Measurements from ENCODE around the gene RFX8.
"Not testable (repeated sequence)": the region's sequence is repeated elsewhere in the genome, so short reads cannot be mapped to it uniquely, and the experiment has no call there.

Gene RFX8

DNA sequence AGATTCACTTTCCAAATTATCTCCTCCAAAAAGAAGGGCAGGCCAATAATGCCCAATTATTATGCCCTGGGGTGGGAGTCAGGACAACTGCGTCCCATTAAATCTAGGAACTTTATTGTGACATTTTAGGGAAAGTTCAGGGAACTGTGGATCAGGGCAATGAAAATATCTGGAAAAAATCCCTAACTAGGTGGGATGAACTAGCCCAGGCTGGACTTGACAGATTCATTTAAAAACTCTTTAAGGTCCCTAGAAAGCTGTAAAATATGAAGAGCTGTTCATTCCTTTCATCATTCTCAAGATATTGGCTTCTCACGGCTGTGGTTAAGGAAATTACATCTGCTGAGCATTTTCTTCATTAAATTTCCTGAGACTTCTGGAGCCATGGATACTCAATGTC lies 95.8 kb downstream of the RFX8 start:
- no peak for DNase-seq (ENCODE audit: low spot score)

DNA sequence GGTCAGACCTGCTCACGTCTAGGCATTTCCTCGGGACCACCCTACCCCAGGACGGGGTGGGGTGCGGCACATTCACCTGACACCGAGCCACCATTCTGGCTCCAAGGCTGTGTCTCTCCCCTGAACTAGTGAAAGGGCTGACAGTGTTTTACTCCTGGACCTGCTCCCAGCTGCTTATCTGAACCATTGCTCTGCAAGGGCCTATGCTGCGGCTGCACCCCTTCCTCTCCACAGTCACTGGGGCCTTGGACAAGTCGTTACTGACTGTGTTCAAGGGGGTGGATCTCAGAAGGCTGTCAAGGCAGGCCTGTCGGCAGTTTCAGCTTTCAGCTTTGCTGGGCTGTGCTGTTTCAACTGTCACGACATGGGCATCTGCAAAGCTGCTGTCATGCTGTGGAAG lies 99.3 kb downstream of the RFX8 start:
- no peak for DNase-seq (ENCODE audit: low spot score)

DNA sequence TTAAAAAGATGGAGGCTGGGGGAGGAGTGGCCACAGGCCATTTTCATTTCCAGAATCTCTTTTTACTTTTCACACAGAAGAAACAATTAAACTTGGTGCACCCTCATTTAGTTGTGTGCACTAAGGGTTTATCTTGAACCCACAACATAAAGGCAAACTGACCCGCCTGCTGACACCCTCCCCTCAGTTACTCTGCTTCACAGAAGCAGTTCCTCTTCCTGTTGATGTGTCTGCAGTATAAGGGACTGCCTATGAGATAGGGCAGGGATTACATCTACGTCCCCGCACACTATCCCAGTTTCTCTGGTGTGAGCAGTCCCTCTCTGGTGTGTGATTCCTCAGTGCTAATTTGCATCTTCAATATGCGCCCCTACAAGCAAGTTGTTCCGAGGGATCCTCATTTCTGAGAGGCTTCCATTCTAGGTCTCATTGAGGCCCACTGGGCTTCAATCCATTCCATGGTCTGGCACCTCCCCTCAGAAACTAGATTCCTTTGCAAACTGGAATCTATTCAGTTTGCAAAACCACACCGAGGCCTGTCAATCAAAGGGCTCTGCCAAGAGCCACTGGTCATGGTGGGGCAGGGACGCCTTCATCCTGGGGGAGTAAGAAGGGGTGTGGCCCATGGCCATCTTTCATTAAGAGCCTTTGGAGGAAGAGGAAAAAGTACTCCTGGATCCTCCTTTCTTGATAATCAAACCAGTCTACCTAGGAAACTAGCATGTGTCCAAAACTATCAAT lies 99.9 kb downstream of the RFX8 start:
- no peak for DNase-seq (ENCODE audit: low spot score)

DNA sequence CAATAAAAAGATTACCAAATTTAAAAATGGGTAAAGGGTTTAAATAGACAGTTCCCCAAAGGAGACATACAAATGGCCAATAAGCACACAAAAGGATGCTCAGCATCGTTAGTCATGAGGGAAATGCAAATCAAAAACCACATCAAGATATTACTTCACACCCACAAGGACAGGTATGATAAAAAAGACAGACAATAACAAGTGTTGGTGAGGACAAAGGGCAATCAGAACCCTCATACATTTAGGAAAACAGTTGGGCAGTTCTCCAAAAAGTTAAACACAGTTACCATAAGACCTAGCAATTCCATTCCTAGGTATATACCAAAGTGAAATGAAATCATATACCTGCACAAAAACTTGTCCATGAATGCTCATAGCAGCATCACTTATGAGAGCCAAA lies 102.1 kb downstream of the RFX8 start:
- DNase-seq (ENCODE audit: low spot score): no peak

DNA sequence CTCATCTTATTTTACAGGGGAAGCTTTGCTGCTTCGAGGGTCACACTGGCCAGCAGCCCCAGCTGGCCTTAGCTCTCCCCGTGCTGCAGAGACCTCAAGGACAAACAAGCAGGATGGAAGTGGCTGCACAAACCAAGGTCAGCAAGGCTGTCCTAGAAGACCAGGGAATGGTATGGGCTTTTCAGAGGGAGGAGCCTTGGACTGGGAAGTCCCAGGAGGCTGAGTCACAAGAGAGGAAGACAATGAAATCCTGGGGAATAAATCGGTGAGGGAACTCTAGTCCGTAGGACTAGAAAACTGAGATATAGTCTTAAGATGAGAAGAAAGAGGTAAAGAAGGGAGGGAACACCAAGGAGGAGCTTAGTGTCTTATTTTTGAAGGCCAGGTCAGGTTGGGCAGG lies 103.3 kb downstream of the RFX8 start:
- DNase-seq (ENCODE audit: low spot score): no peak

DNA sequence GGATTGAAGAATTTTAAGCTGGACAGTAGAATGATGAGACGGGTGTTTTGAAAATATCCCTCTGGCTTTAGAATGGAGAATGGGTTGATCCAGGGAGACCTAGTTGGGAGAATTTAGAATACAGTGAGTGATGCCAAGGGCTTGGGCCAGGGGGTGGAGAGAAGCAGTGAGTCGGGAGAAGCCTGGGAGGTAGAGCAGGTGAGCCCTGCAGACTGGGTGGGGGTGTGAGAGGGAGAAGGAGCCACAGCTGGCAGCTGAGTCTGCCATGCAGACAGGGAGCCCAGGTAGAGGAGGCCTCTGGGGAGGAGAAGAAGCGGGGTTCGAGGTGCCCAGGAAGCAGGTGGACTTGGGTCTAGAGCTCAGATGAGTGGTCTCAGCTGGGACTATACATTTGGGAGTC lies 105.8 kb downstream of the RFX8 start:
- DNase-seq (ENCODE audit: low spot score): no peak

DNA sequence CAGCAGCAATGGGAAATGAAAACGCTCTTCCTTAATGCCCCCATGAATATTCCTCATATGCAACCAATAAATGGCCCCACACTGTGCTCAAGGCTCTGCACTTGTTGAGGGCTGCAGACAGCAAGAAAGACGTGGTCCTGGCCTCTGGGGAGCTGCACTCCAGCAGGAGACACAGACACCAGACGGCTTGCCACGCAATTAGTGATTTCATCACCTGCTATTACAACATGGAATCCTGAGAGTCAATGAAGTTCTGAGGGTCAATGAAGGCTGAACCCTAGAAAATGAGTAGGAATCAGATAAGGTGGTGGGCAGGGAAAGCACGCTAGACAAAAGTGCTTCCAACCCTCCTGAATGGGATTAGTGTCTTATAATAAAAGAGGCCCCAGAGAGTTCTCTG lies 106.5 kb downstream of the RFX8 start:
- DNase-seq (ENCODE audit: low spot score): no peak

DNA sequence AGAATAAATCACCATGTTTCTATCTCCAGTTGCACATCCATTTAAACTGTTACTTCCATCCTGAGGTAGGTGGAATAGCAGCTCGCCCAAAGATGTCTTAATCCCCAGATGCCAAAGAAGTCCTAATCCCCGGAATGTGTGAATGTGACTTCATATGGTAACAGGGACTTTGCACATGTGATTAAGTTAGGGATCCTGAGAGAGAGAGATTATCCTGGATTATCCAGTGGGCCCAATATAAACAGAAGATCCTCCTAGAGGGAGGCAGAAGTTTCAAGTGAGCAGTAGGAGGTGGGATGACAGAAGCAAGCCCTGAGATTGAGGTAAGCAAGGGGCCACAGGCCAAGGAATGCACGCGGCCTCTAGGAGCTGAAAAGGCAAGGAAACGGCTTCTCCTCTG lies 107.4 kb downstream of the RFX8 start:
- no peak for DNase-seq (ENCODE audit: low spot score)

DNA sequence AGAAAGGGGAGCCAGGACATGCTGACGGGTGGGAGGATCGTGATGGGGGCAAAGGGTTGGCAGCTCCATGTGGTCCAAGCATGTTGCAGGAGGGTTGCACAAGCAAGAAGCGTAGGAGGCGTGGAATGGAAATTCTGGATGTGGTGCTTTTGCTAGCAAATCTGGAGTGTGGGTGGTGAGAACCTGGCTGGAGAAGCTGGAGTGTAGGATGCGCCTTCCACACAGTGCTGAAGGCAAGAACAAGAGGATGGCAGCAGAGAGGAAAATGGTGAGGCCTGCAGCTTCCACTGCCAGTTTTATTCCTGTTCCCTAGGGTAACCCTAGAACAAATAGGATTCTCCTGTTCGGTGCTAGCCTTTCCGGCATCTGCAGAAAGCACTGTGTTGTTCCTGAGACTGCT lies 110.0 kb downstream of the RFX8 start:
- DNase-seq (ENCODE audit: low spot score): no peak

DNA sequence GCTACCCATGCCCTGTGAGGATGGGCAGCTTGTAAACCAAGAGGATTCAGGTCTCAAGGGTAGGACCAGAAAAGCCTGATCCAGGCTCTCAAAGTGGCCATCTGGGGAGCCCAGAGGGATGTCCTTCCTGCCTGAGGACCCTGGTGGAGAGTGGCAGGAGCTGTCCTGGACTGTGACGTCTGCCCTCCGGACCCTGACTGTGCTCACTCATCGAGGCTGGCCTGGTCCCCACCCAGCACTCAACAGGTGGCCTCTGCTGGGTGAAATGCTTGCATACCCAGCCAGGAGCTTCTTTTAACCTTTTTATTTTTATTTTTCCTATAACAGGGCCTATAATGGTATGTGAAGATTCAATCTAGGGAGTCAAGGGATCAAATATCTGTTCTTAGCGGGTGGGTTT lies 112.1 kb downstream of the RFX8 start:
- DNase-seq (ENCODE audit: low spot score): no peak

DNA sequence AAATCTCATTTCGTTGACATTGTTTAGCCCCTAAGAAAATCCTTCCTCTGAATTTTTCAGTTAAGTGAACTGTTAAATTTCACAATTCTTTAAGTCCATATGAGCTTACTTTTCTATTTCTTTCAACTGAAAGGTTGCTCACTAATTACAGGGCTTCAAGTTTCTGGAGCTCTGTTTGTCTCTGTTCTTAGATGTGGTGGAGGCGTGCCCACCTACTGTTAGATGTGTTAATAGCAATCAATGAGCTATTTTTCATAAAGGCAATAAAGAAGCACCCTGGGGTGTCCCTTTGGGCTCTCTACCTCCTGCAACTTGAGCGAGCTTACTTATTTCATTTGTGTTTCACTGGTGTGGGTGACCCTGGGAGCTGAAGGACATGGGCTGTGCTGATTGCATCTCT lies 112.6 kb downstream of the RFX8 start:
- DNase-seq (ENCODE audit: low spot score): no peak

DNA sequence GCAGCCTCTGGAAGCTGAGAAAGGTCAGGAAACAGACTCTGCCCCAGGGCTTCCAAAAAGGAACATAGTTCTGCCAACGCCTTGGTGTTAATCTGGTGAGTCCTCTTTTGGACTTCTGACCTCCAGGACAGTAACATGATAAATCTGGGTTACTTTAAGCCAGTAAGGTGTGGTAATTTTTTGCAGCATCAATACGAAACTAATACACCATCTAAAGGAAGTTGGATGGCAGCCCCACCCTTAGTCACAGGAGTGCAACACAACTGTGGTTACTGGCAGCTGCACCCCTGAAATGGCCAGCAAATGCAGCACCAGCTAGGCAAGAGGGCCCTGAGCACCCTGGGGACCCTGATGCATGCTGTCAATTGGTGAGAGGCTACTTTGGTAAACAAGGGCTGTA lies 113.4 kb downstream of the RFX8 start:
- DNase-seq (ENCODE audit: low spot score): no peak

DNA sequence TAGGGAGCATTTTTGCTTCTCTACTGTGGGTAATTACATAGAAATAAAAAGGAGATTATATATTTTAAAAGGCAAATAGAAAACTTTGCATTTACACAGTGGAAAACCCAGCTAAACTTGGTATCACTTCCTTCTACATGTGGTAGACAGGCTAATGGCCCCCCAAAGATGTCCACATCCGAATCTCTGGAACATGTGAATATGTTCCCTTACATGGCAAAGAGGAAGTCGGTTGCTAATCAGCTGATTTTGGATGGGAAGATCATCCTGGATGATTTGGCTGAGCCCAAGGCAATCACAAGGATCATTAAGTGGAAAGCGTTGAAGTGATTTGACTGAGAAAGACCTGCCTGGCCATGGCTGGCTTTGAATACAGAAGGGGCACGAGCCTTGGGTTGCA lies 113.8 kb downstream of the RFX8 start:
- DNase-seq (ENCODE audit: low spot score): no peak

DNA sequence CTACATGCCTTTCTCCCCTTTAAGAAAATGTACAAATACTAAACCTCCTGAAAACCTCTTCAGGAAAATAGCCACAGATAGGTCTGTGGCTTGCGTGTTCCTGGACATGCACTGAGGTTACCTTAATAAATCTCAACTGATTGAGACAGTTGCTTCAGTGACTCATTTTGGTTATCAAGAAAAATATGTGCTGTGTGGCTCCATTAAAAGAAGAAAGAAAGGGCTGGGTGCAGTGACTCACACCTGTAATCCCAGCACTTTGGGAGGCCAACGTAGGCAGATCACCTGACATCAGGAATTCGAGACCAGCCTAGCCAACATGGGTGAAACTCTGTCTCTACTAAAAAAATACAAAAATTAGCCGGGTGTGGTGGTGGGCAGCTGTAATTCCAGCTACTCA lies 114.7 kb downstream of the RFX8 start:
- DNase-seq (ENCODE audit: low spot score): no peak

DNA sequence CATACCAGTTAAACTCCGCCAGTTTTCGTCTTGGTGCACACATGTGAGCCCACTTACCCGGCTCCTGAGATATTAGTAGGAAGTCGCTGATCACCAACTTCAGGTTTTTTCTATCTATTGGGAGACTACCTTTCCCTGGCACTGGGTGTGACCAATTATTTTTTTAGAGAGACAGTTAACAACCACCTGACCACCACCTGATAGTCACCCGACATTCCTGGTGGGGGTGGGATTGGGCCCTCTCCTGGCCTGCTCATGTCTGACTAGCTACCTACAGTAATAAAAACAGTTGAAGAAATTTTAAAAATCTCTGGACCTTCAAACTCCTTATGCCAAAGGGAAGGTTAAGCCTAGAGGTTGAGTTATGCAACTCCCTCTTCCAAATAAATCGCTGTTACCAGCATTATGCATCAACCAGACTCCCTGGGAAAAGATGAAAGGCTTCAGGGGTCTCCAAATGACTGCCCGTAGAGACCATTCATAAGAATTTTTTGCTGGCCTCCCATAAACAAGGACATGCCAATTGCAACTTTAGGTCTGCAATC lies 115.4 kb downstream of the RFX8 start:
- DNase-seq (ENCODE audit: low spot score): no peak

DNA sequence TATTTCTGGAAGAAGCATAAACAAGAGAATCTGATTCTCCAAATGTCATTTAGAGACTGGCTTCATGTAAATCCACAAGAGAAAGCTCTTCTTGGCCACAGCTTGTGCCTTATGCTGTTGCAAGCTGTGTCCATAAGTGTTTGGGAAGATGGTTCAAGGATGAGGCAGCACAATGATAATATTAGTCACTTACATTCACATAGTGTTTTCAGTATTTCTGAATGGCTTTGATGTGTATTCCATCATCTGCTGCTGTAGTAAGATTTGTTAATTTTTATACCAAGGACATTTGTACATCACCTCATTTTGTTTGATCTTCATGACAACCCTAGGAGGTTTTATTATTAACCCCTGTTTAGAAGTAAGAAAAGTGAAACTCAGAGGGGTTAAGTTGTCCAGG lies 117.5 kb downstream of the RFX8 start:
- no peak for DNase-seq (ENCODE audit: low spot score)

DNA sequence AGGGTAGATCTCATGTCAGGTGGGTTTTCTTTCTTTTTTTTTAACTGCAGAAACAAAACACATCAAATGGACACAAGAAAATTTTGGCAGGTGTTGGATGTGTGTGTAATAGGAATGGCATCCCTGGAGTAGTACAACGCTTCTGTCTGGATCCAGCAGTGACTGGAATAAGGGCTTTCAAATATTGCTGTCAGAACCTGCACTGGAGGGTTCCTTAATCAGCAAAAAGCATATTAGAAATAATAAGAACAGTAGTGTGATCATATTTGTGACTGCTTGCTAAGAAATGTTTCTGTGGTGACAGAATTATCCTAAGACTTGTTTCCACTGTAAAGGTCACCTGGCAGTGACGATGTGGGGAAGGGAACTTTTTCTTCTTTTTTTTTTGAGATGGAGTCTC lies 118.4 kb downstream of the RFX8 start:
- no peak for DNase-seq (ENCODE audit: low spot score)

DNA sequence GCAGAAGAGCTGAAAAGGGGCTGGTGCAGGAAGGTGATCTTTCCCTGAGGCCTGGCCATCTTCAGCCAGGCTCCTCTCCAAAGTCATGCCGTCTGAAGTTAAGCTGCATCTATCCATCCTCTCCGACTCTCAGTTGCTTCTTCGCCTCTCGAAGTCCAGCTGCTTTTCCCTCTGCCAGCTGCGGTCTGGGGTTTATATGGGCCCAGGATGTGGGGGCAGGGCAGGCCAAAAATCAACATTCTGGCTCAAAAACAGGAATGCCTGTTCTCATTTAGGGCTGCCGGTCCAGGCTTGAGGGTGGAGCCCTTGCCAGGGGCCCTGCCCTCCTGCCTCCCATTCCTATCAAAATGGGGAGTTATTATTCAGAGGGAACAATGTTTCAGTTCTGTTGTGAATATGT lies 118.9 kb downstream of the RFX8 start:
- DNase-seq (ENCODE audit: low spot score): no peak

DNA sequence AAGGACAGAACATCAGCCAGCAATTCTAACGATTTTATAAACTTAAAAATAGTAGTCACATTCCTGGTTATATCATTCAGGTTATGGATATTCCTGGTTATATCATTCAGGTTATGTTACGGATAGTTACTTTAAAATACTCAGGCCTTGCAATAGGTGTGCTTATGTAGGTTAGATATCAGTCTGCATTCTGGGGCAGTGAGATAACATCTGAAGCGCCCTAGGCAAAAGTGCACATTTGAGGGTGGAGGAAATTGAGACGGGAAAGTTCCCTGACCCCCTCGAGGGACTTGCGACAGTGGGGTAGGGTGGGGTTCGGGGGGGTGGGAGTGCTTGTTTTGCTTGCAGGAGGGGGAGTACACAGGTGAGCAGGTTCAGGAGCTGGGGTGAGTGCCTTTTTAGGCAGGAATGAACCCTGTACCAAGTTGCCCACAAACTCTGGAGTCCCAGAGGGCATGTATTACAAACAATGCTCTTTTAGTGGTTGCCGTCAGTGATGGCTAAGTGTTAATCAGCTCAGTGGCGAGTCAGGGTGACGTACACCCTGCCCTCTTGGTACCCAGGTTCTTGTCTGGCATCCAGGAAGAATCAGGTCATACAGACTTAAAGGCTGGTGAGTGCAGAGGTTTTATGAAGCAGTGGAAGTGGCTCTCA lies 119.4 kb downstream of the RFX8 start:
- DNase-seq (ENCODE audit: low spot score): no peak

DNA sequence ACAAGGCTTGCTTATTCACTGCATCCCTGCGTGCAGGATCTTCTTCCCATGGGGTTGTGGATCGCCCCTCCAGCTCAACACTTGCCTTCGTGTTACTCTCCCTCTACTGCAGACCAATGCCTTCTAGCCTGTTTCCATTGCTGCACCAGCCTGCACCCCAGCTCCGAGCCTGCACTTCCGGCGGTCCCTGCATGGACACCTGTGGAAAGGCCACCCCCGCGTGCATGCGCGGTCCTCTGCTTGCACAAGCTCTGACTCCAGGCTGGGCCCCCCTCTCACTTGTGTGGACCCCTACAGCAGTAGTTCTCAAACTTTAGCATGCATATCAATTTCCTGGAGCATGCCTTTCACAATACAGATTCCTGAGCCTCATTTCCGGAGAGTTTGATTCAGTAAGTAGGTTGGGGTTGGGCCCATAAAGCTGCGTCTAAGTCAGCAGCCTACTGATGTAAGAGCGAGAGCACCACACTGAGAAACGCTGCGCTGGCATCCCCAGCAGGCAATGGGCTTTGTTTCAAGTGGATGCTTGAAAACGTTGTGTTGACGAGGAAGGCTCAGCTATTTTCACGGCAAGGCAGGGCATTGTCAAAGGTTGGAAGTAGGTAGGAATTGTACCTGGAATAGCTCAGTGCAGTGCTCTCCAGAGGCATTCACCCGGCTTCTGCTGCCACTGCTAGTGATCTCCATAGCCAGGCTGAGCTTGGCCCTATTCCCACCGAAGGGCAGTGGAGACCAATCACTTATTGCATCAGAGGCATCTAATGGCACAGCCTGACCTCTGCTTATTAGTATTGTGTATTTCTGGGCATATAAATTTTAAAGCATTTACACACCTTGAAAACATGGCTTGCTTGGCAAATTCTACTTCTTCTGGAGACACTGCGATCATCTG lies 120.2 kb downstream of the RFX8 start:
- DNase-seq (ENCODE audit: low spot score): no peak

DNA sequence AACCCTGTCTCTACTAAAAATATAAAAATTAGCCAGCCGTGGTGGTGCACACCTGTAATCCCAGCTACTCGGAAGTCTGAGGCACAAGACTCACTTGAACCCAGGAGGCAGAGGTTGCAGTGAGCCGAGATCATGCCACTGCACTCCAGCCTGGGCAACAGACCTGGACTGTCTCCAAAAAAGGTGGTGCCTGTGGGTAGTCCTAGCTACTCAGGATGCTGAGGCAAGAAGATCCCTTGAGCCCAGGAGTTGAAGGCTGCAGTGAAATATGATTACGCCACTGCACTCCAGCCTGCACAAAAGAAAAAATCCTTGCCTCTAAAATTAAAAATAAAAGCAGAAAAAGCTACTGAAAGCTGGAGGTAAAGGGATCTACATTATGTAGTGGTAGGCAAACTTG lies 122.3 kb downstream of the RFX8 start:
- DNase-seq (ENCODE audit: low spot score): not testable (repeated sequence)

DNA sequence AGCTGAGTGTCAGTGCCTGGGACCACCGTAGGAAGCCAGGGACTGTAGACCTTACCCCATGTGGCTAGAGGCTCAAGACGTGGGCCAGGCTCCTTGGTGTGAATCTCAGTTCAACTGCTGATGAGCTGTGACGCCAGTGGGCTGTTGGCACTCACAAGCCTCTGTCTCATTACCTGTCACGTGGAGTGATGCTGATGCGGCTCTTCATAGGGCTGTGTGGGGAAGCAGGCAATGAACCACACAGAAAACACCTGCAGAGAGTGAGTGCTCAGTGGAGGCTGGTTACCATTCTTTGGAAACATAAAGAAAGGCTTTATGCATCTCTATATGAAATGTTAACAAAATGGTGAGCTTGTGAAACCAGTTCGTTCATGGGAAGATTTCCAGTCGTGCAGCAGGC lies 123.7 kb downstream of the RFX8 start:
- DNase-seq (ENCODE audit: low spot score): no peak

Measured in COLO829 (cell line).